ENCODE results near the gene ZNF175. TPM values are rescaled to one million over a fixed set of nuclear protein-coding genes. Genes with fewer than 3 reads are reported as not detected.

The ZNF175 gene
- total and polyA plus RNA-seq, 10 of the 15 experiments (the other 5 are each of a cell fraction or from before 2014, with no cell fraction given), result 1.5 to 12.0 (median 4.1) TPM

GRCh38 chr19:51607077-51607476 lies 36.0 kb downstream of the ZNF175 start (continued):
- TF ChIP-seq, protein P1, sequence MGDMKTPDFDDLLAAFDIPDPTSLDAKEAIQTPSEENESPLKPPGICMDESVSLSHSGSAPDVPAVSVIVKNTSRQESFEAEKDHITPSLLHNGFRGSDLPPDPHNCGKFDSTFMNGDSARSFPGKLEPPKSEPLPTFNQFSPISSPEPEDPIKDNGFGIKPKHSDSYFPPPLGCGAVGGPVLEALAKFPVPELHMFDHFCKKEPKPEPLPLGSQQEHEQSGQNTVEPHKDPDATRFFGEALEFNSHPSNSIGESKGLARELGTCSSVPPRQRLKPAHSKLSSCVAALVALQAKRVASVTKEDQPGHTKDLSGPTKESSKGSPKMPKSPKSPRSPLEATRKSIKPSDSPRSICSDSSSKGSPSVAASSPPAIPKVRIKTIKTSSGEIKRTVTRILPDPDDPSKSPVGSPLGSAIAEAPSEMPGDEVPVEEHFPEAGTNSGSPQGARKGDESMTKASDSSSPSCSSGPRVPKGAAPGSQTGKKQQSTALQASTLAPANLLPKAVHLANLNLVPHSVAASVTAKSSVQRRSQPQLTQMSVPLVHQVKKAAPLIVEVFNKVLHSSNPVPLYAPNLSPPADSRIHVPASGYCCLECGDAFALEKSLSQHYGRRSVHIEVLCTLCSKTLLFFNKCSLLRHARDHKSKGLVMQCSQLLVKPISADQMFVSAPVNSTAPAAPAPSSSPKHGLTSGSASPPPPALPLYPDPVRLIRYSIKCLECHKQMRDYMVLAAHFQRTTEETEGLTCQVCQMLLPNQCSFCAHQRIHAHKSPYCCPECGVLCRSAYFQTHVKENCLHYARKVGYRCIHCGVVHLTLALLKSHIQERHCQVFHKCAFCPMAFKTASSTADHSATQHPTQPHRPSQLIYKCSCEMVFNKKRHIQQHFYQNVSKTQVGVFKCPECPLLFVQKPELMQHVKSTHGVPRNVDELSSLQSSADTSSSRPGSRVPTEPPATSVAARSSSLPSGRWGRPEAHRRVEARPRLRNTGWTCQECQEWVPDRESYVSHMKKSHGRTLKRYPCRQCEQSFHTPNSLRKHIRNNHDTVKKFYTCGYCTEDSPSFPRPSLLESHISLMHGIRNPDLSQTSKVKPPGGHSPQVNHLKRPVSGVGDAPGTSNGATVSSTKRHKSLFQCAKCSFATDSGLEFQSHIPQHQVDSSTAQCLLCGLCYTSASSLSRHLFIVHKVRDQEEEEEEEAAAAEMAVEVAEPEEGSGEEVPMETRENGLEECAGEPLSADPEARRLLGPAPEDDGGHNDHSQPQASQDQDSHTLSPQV (IDR thresholded peaks at IDR 0.05), result no peak
- TF ChIP-seq SP1 (IDR thresholded peaks at IDR 0.05; ENCODE audit: low read depth, low read length), result peak; percentile 85
- peak; percentile 94; the same call in 2 of the 3 replicates for TF ChIP-seq POU2F2 (IDR thresholded peaks at IDR 0.05; ENCODE audit: borderline replicate concordance, low read depth, low read length)
- TF ChIP-seq SREBF2 (IDR thresholded peaks at IDR 0.05; ENCODE audit: low read length), result no peak
- peak; percentile 100 for TF ChIP-seq TCF3 (IDR thresholded peaks at IDR 0.05; ENCODE audit: borderline replicate concordance, insufficient read depth, low read depth, low read length)
- peak; percentile 95 for TF ChIP-seq CBFB (IDR thresholded peaks at IDR 0.05; ENCODE audit: low read depth)
- peak; percentile 99 for TF ChIP-seq SKIL (IDR thresholded peaks at IDR 0.05; ENCODE audit: low read depth, poor library complexity, severe bottlenecking)
- peak; percentile 93 for TF ChIP-seq MTA2 (IDR thresholded peaks at IDR 0.05; ENCODE audit: low read depth)
- TF ChIP-seq SRF (IDR thresholded peaks at IDR 0.05; ENCODE audit: low read depth in 2 of 2, low read length in 2 of 2), result peak in 1 of 2 experiments; percentile 55; a peak in 1 of 4 replicates
- TF ChIP-seq NFYB (IDR thresholded peaks at IDR 0.05; ENCODE audit: insufficient read depth, low read depth, low read length), result no peak
- peak; percentile 96 for TF ChIP-seq BCL3 (IDR thresholded peaks at IDR 0.05; ENCODE audit: borderline replicate concordance, insufficient read depth, low read depth, low read length, poor library complexity, severe bottlenecking)
- TF ChIP-seq RUNX3 (IDR thresholded peaks at IDR 0.05; ENCODE audit: low read length), result peak; percentile 100
- TF ChIP-seq NBN (IDR thresholded peaks at IDR 0.05), result peak; percentile 94
- TF ChIP-seq, protein P2, sequence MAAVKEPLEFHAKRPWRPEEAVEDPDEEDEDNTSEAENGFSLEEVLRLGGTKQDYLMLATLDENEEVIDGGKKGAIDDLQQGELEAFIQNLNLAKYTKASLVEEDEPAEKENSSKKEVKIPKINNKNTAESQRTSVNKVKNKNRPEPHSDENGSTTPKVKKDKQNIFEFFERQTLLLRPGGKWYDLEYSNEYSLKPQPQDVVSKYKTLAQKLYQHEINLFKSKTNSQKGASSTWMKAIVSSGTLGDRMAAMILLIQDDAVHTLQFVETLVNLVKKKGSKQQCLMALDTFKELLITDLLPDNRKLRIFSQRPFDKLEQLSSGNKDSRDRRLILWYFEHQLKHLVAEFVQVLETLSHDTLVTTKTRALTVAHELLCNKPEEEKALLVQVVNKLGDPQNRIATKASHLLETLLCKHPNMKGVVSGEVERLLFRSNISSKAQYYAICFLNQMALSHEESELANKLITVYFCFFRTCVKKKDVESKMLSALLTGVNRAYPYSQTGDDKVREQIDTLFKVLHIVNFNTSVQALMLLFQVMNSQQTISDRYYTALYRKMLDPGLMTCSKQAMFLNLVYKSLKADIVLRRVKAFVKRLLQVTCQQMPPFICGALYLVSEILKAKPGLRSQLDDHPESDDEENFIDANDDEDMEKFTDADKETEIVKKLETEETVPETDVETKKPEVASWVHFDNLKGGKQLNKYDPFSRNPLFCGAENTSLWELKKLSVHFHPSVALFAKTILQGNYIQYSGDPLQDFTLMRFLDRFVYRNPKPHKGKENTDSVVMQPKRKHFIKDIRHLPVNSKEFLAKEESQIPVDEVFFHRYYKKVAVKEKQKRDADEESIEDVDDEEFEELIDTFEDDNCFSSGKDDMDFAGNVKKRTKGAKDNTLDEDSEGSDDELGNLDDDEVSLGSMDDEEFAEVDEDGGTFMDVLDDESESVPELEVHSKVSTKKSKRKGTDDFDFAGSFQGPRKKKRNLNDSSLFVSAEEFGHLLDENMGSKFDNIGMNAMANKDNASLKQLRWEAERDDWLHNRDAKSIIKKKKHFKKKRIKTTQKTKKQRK (IDR thresholded peaks at IDR 0.05; ENCODE audit: low read depth, low read length), result no peak
- TF ChIP-seq NFXL1 (IDR thresholded peaks at IDR 0.05; ENCODE audit: borderline replicate concordance), result no peak
- TF ChIP-seq SMC3 (IDR thresholded peaks at IDR 0.05; ENCODE audit: borderline replicate concordance, low read length), result no peak; the same call in 1 of the 2 replicates
- TF ChIP-seq SMAD1 (IDR thresholded peaks at IDR 0.05; ENCODE audit: low read depth, partially characterized antibody), result peak; percentile 61
- peak; percentile 92 for TF ChIP-seq RELB (IDR thresholded peaks at IDR 0.05; ENCODE audit: low read depth)
